Stimulated activated CD8-positive, alpha-beta memory T cell treated with anti-CD3 and anti-CD28 coated beads, Interleukin-4, amount 100 ng/mL, for 4 hours (primary cell): ENCODE measurements around the gene MRPL3.

Source experiments
- DNase-seq, 2 donors: peaks; one replicate each; pipeline ENCODE4 v3.0.0-alpha.2; 2020; ENCODE audit warnings: low read depth in 2 of 2, low spot score in 1 of 2

The MRPL3 gene

DNA sequence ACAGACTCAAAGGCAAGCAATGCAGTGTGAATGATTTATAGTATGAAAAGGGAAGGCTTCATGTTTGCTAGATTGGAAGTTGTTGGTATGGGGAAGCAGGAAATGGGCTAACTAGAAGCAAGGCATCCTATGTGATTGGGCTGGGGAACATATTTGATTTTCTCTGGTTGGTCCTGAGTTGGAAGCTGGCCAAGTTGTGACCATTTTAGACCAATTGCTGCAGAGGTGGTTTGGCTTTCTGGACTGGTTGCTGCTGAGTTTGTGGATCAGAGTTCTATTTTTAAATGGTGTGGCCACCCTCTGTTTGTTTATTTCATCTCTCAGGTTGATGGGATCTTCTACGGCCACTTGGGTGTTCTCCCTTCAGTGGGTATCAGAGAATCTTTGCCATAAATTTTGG, 81.5 kb downstream of the MRPL3 start:
- no peak for DNase-seq

DNA sequence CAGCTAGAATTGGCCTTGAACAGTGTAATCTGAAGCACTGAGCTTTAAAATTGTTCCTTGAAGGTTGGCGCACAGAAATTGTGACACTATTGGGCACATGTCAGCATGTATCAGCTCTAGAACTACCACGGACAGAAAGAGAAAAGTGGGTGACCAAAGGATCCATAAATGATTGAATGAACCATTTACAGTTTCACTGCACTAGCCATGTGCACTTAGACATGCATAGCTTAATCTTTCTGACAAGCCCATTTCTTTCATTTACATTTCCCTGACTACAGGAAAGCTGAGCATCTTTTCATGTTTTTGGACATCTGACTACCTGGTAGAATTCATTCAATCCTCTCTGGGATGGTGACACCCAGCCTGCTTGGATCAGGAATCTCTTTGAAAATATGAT, 85.0 kb downstream of the MRPL3 start:
- DNase-seq: no peak
